Spinal cord (tissue), 10 donors: ENCODE data around the gene CASP9. TPM values are rescaled to one million over a fixed set of nuclear protein-coding genes. Genes with fewer than 3 reads are reported as not detected.

Experiments used
- DNase-seq, 6 donors: peaks; one replicate each; pipeline versions ENCODE4 v3.0.0 to v3.0.0-alpha.2; 2013 to 2015; ENCODE audit warnings: low spot score in 6 of 6, low read depth in 4 of 6
- H3K27ac ChIP-seq: one replicate; pipeline ENCODE4 v1.5.1; 2013; ENCODE audit warnings: low read depth, low read length, control low read depth
- H3K27me3 ChIP-seq: one replicate; pipeline ENCODE4 v1.6.1; 2013; ENCODE audit warnings: low read length; ENCODE audit not compliant: control insufficient read depth, insufficient read depth
- H3K36me3 ChIP-seq: one replicate; pipeline ENCODE4 v1.6.1; 2013; ENCODE audit warnings: low read length; ENCODE audit not compliant: control insufficient read depth, insufficient read depth
- H3K4me1 ChIP-seq: one replicate; pipeline ENCODE4 v1.6.1; 2013; ENCODE audit warnings: low read length; ENCODE audit not compliant: control insufficient read depth, insufficient read depth
- H3K4me3 ChIP-seq: one replicate; pipeline ENCODE4 v1.5.1; 2013; ENCODE audit warnings: low read depth, low read length, control low read depth
- H3K9me3 ChIP-seq: one replicate; pipeline ENCODE4 v1.6.1; 2013; ENCODE audit warnings: low read length; ENCODE audit not compliant: control insufficient read depth, insufficient read depth
- WGBS: methylation state at CpG from one replicate; pipeline ENCODE4 v1.1.5; 2013; ENCODE audit warnings: missing lambda C conversion rate; ENCODE audit not compliant: insufficient coverage; 5-methylcytosine and 5-hydroxymethylcytosine counted together
- long read RNA-seq, 4 donors: transcript quantifications; one replicate each; lab custom pipeline, GENCODE V29; 2026
- polyA plus RNA-seq, 2 donors: library from polyadenylated mRNA; unstranded; fragments of 120-200 nt; gene quantifications; one replicate each; pipeline ENCODE4 v1.2.1, GENCODE V29; 2013; ENCODE audit not compliant: insufficient read length in 2 of 2
- total RNA-seq, 2 donors: library from RNA; depleted of rRNA in 1 of 2; stranded (reverse); fragments of 120-200 nt in 1 of 2; fragments of >200 nt in 1 of 2; gene quantifications; one replicate each; pipeline versions ENCODE4 v1.2.3 to v1.2.4, GENCODE V29; 2013 to 2014
- donor health status: healthy.

Gene CASP9
- total RNA-seq (10 to 100 TPM; 10.3 to 13.2 TPM), polyA plus RNA-seq (10 to 100 TPM; 22.7 to 23.7 TPM)
- long read RNA-seq, donor 1, partial matches to known transcripts = 7 of 11 reads
- long read RNA-seq, donor 1, other reads (novel, unspliced or antisense) = 0 of 11 reads
- long read RNA-seq, donor 2 = 0 reads
- long read RNA-seq, donor 3, partial matches to known transcripts = 0 of 4 reads
- long read RNA-seq, donor 3, other reads (novel, unspliced or antisense) = 0 of 4 reads
- long read RNA-seq, donor 4, transcript CASP9-201 (9 exons, 2,019 nt) = major isoform, 5 of 5 reads
- long read RNA-seq, donor 4, partial matches to known transcripts = 0 of 5 reads
- long read RNA-seq, donor 4, other reads (novel, unspliced or antisense) = 0 of 5 reads

GRCh38 chr1:15524021-15524282 is at the start of gene CASP9:
TSS of gene CASP9 (minus strand) at chr1:15524215. CDS start at chr1:15524200, 15 bp downstream.
- WGBS = 0% methylated on average over 26 of the region's 27 CpGs
- no peak for DNase-seq
- peak within 1 kb of the TSS; percentile 97 for H3K4me3 ChIP-seq
- H3K36me3 ChIP-seq = no peaks in the 10 kb centered on the region
- H3K9me3 ChIP-seq = no peaks in the 10 kb centered on the region
- H3K27ac ChIP-seq = peak within 1 kb of the TSS; percentile 100
- peaks cover 16% of the 10 kb centered on the region for H3K4me1 ChIP-seq
- no peaks in the 10 kb centered on the region for H3K27me3 ChIP-seq

GRCh38 chr1:15573477-15573876 is 49.5 kb upstream of the CASP9 start:
- Histone ChIP-seq H3K27me3 (no peaks in the 10 kb centered on the region), H3K27ac (no peak overlapping the region), H3K36me3 (peaks cover 16% of the 10 kb centered on the region), H3K4me1 (no peaks in the 10 kb centered on the region), H3K4me3 (no peak overlapping the region), H3K9me3 (no peaks in the 10 kb centered on the region)
- peak in 1 of 6 donors; percentile 79 for DNase-seq
- WGBS = 56% methylated on average over 6 of the region's 9 CpGs

DNA sequence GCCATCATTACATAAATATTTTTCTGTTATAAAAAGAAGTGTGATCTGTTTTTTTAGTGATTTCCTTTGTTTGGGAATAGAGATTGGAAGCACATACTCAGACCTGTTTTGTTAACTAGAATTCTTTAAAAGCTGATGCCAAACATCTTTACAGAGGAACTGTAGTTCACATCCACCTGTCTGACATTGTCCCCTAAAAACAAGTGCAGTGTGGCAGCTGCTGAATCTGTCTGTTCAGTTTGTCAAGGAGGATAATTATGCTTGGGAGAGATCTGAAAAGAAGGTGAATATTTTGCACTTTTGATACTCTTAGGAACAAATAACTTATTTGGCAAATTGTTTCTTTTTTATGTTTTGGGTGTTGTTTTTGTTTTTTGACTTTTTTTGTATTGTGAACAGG is 47.3 kb upstream of the CASP9 start:
- H3K4me1 ChIP-seq = no peaks in the 10 kb centered on the region
- no peak for DNase-seq
- H3K9me3 ChIP-seq = no peaks in the 10 kb centered on the region
- H3K27ac ChIP-seq = no peak overlapping the region
- peaks cover 30% of the 10 kb centered on the region for H3K36me3 ChIP-seq
- no peak overlapping the region for H3K4me3 ChIP-seq
- H3K27me3 ChIP-seq = no peaks in the 10 kb centered on the region

DNA sequence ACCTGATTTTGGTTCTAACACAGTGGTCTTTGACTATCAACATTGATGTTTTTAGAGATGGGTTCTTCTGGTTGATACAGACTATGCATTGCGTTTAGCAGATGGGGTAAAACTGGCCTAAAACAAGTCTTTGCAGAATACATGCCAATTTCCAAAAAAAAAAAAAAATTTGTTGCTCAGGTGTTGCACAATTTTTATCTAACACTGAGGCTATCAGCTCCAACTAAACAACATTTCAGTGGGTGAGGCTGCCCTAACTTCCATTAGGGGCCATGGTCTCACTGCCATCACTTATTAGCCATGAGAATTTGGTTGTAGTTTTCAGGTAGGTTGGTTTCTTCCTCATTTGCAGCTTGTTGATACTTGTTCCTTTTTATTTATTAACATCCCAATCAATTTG is 46.8 kb upstream of the CASP9 start:
- no peak overlapping the region for H3K27ac ChIP-seq
- H3K4me3 ChIP-seq = no peak overlapping the region
- H3K4me1 ChIP-seq = no peaks in the 10 kb centered on the region
- WGBS = no CpG with 5 or more reads among the region's 1 CpG
- H3K9me3 ChIP-seq = no peaks in the 10 kb centered on the region
- H3K27me3 ChIP-seq = no peaks in the 10 kb centered on the region
- H3K36me3 ChIP-seq = peaks cover 34% of the 10 kb centered on the region
- no peak for DNase-seq

- no peak for DNase-seq
- Histone ChIP-seq H3K9me3 (no peaks in the 10 kb centered on the region), H3K27ac (no peak overlapping the region), H3K4me3 (no peak overlapping the region), H3K36me3 (peaks cover 55% of the 10 kb centered on the region), H3K27me3 (no peaks in the 10 kb centered on the region), H3K4me1 (no peaks in the 10 kb centered on the region)
- 92% methylated on average over 11 of the region's 18 CpGs for WGBS
Observed at GRCh38 chr1:15568387-15569073, 44.5 kb upstream of the CASP9 start.

DNA sequence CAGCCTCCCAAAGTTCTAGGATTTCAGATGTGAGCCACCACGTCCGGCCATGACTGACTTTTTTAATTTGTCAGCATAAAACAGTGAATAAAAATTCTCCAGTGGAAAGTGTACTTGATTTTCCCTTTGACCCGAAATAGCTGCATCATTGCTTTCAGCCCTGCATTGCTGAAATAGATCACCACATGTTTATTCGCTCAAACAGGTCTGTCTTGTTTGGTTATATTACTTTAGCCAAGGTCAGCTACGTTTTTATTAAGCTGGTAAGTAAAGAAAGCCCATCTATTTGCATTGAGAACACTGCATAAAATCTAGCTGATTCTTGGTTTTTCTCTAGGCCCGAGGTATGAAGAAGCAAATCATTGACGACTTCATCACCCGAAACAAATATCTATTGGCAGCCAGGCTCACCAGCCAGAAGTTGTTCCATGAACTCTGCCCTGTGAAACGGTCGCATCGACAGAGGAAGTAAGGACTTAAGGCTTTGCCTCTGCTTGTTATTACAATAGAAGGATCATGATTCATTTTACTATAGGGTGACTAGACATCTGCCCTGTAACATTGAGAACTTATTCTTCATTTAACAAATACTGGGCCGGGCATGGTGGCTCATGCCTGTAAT is 35.3 kb upstream of the CASP9 start:
- DNase-seq = no peak
- no peaks in the 10 kb centered on the region for H3K4me1 ChIP-seq
- no peak overlapping the region for H3K27ac ChIP-seq
- H3K36me3 ChIP-seq = peaks cover 42% of the 10 kb centered on the region
- 100% methylated on average over 4 of the region's 12 CpGs for WGBS
- no peaks in the 10 kb centered on the region for H3K27me3 ChIP-seq
- no peaks in the 10 kb centered on the region for H3K9me3 ChIP-seq
- H3K4me3 ChIP-seq = no peak overlapping the region

GRCh38 chr1:15558516-15558915 is 34.5 kb upstream of the CASP9 start:
- no peak for DNase-seq
- Histone ChIP-seq H3K4me3 (no peak overlapping the region), H3K36me3 (peaks cover 34% of the 10 kb centered on the region), H3K4me1 (no peaks in the 10 kb centered on the region), H3K9me3 (no peaks in the 10 kb centered on the region), H3K27ac (no peak overlapping the region), H3K27me3 (no peaks in the 10 kb centered on the region)
- 85% methylated on average over 3 of the region's 4 CpGs for WGBS

DNA sequence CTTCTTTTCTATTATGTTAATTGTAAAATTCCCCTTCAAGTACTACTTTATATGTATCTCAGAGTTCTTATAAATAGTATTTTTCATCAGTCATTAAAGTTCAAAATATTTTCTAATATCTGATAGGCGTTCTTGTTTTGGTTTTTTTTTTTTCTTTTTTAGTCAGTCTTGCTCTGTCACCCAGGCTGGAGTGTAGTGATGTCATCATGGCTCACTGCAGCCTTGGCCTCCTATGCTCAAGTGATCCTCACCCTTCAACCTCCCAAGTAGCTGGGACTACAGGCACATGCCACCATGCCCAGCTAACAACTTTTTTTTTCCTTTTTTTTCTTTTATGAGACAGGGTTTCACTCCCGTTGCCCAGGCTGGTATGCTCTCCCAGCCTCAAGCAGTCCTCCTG is 33.6 kb upstream of the CASP9 start:
- Histone ChIP-seq H3K4me1 (no peaks in the 10 kb centered on the region), H3K27ac (no peak overlapping the region), H3K36me3 (peaks cover 24% of the 10 kb centered on the region), H3K4me3 (no peak overlapping the region), H3K27me3 (no peaks in the 10 kb centered on the region), H3K9me3 (no peaks in the 10 kb centered on the region)
- DNase-seq = no peak
- WGBS = 80% methylated on average over 1 of the region's 2 CpGs

GRCh38 chr1:15557008-15557407 is 33.0 kb upstream of the CASP9 start:
- Histone ChIP-seq H3K4me1 (no peaks in the 10 kb centered on the region), H3K9me3 (no peaks in the 10 kb centered on the region), H3K27ac (no peak overlapping the region), H3K36me3 (peaks cover 19% of the 10 kb centered on the region), H3K27me3 (no peaks in the 10 kb centered on the region), H3K4me3 (no peak overlapping the region)
- DNase-seq = no peak
- WGBS = no CpG with 5 or more reads among the region's 2 CpGs

DNA sequence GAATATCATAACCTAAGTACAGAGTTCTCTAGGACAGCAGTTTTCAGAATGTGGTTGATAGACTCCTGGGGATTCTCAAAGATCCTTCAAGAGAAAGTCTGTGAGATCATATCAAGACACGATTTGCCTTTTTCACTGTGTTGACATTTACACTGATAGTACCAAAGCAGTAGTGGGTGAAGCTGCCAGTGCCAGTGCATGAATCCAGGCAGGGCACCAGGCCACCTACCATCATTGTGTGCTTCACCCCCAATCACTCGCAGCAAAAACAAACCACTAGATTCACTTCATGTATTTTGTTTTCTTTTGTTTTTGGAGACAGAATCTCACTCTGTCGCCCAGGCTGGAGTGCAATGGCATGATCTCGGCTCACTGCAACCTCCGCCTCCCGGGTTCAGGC is 26.6 kb upstream of the CASP9 start:
- Histone ChIP-seq H3K27ac (no peak overlapping the region), H3K9me3 (no peaks in the 10 kb centered on the region), H3K36me3 (peaks cover 18% of the 10 kb centered on the region), H3K27me3 (no peaks in the 10 kb centered on the region), H3K4me3 (no peak overlapping the region), H3K4me1 (no peaks in the 10 kb centered on the region)
- DNase-seq = no peak
- WGBS = 85% methylated on average over 4 of the region's 6 CpGs
